ENCODE data around the gene SCRN1. TPM values are rescaled to one million over a fixed set of nuclear protein-coding genes. Genes with fewer than 3 reads are reported as not detected.

Gene SCRN1
- total and polyA plus RNA-seq, 2 donors (not counting 1 experiment from before 2014, with no cell fraction given): 124 to 142 TPM

GRCh38 chr7:29890251-29890650, 99.3 kb downstream of the SCRN1 start:
- Histone ChIP-seq H3K9ac (ENCODE audit: insufficient read depth, low read length) (no peak overlapping the region), H3K4me3 (replicated peaks in 1 of 4; ENCODE audit: control extremely low read depth in 1 of 4, insufficient read depth in 1 of 4, low read depth in 3 of 4, low read length in 4 of 4) (no peak overlapping the region), H3K4me2 (ENCODE audit: extremely low read depth, insufficient read depth, low read length) (no peak overlapping the region), H3K4me1 (ENCODE audit: control insufficient read depth, extremely low read depth, insufficient read depth, low read length) (no peaks in the 10 kb centered on the region), H3K27ac (ENCODE audit: insufficient read depth, low read length) (no peak overlapping the region), H3K27me3 (ENCODE audit: control insufficient read depth, insufficient read depth, low read length) (peaks cover 2% of the 10 kb centered on the region), H2AFZ (ENCODE audit: low read length) (no peak overlapping the region), H3K79me2 (ENCODE audit: control insufficient read depth, insufficient read depth, low read length) (no peaks in the 10 kb centered on the region), H3K9me3 (ENCODE audit: control insufficient read depth, insufficient read depth, low read depth, low read length) (no peaks in the 10 kb centered on the region), H3K36me3 (ENCODE audit: control insufficient read depth, insufficient read depth, low read length) (no peaks in the 10 kb centered on the region), H4K20me1 (ENCODE audit: control insufficient read depth, extremely low read depth, insufficient read depth, low read length) (no peaks in the 10 kb centered on the region)
- TF ChIP-seq EZH2 (IDR thresholded peaks at IDR 0.05; ENCODE audit: low read length, missing control alignments) (no peak), CTCF (conservative IDR thresholded peaks at IDR 0.05 in 1 of 2, IDR thresholded peaks at IDR 0.05 in 1 of 2; ENCODE audit: low read depth in 1 of 2, low read length in 2 of 2) (no peak)
- DNase-seq (ENCODE audit: low read depth in 2 of 2): no peak

- H3K4me1 ChIP-seq (ENCODE audit: control insufficient read depth, extremely low read depth, insufficient read depth, low read length): no peaks in the 10 kb centered on the region
- H3K4me2 ChIP-seq (ENCODE audit: extremely low read depth, insufficient read depth, low read length): no peak overlapping the region
- no peaks in the 10 kb centered on the region for H4K20me1 ChIP-seq (ENCODE audit: control insufficient read depth, extremely low read depth, insufficient read depth, low read length)
- no peaks in the 10 kb centered on the region for H3K79me2 ChIP-seq (ENCODE audit: control insufficient read depth, insufficient read depth, low read length)
- TF ChIP-seq EZH2 (IDR thresholded peaks at IDR 0.05; ENCODE audit: low read length, missing control alignments) (no peak), CTCF (conservative IDR thresholded peaks at IDR 0.05 in 1 of 2, IDR thresholded peaks at IDR 0.05 in 1 of 2; ENCODE audit: low read depth in 1 of 2, low read length in 2 of 2) (no peak)
- peaks cover 2% of the 10 kb centered on the region for H3K27me3 ChIP-seq (ENCODE audit: control insufficient read depth, insufficient read depth, low read length)
- H3K9me3 ChIP-seq (ENCODE audit: control insufficient read depth, insufficient read depth, low read depth, low read length): no peaks in the 10 kb centered on the region
- DNase-seq (ENCODE audit: low read depth in 2 of 2): no peak
- no peak overlapping the region for H3K9ac ChIP-seq (ENCODE audit: insufficient read depth, low read length)
- no peak overlapping the region for H3K4me3 ChIP-seq (replicated peaks in 1 of 4; ENCODE audit: control extremely low read depth in 1 of 4, insufficient read depth in 1 of 4, low read depth in 3 of 4, low read length in 4 of 4)
- H3K36me3 ChIP-seq (ENCODE audit: control insufficient read depth, insufficient read depth, low read length): no peaks in the 10 kb centered on the region
- no peak overlapping the region for H2AFZ ChIP-seq (ENCODE audit: low read length)
- H3K27ac ChIP-seq (ENCODE audit: insufficient read depth, low read length): no peak overlapping the region
Observed at GRCh38 chr7:29889288-29889687, 100.3 kb downstream of the SCRN1 start.

GRCh38 chr7:29888006-29888405, 101.6 kb downstream of the SCRN1 start:
- Histone ChIP-seq H3K4me1 (ENCODE audit: control insufficient read depth, extremely low read depth, insufficient read depth, low read length) (no peaks in the 10 kb centered on the region), H2AFZ (ENCODE audit: low read length) (no peak overlapping the region), H4K20me1 (ENCODE audit: control insufficient read depth, extremely low read depth, insufficient read depth, low read length) (no peaks in the 10 kb centered on the region), H3K9me3 (ENCODE audit: control insufficient read depth, insufficient read depth, low read depth, low read length) (no peaks in the 10 kb centered on the region), H3K9ac (ENCODE audit: insufficient read depth, low read length) (no peak overlapping the region), H3K4me3 (replicated peaks in 1 of 4; ENCODE audit: control extremely low read depth in 1 of 4, insufficient read depth in 1 of 4, low read depth in 3 of 4, low read length in 4 of 4) (no peak overlapping the region), H3K27me3 (ENCODE audit: control insufficient read depth, insufficient read depth, low read length) (peaks cover 2% of the 10 kb centered on the region), H3K36me3 (ENCODE audit: control insufficient read depth, insufficient read depth, low read length) (no peaks in the 10 kb centered on the region), H3K27ac (ENCODE audit: insufficient read depth, low read length) (no peak overlapping the region), H3K79me2 (ENCODE audit: control insufficient read depth, insufficient read depth, low read length) (no peaks in the 10 kb centered on the region), H3K4me2 (ENCODE audit: extremely low read depth, insufficient read depth, low read length) (no peak overlapping the region)
- DNase-seq (ENCODE audit: low read depth in 2 of 2): no peak
- TF ChIP-seq EZH2 (IDR thresholded peaks at IDR 0.05; ENCODE audit: low read length, missing control alignments) (no peak), CTCF (conservative IDR thresholded peaks at IDR 0.05 in 1 of 2, IDR thresholded peaks at IDR 0.05 in 1 of 2; ENCODE audit: low read depth in 1 of 2, low read length in 2 of 2) (no peak)

Measured in fibroblast of lung (primary cell).